Cortex of kidney (tissue), 1 donor: ENCODE data around the gene MYH7.
"Not testable (repeated sequence)": the region's sequence is repeated elsewhere in the genome, so short reads cannot be mapped to it uniquely, and the experiment has no call there.

ENCODE experiments used
- DNase-seq: peaks from one replicate; lab custom pipeline; 2025; lab: John Stamatoyannopoulos, UW

MYH7 gene

GRCh38 chr14:23406725-23407355 is 28.6 kb downstream of the MYH7 start:
- DNase-seq = no peak

GRCh38 chr14:23406244-23406643 is 29.2 kb downstream of the MYH7 start:
- no peak for DNase-seq

- DNase-seq = no peak
Observed at GRCh38 chr14:23405516-23406025, 29.9 kb downstream of the MYH7 start.

GRCh38 chr14:23405096-23405495 is 30.4 kb downstream of the MYH7 start:
- DNase-seq = no peak

GRCh38 chr14:23404331-23404900 is 31.0 kb downstream of the MYH7 start:
- DNase-seq = no peak

GRCh38 chr14:23403908-23404307 is 31.6 kb downstream of the MYH7 start:
- no peak for DNase-seq

- no peak for DNase-seq
Observed at GRCh38 chr14:23403139-23403438, 32.4 kb downstream of the MYH7 start.

- DNase-seq = no peak
Observed at GRCh38 chr14:23402296-23403138, 32.9 kb downstream of the MYH7 start.

GRCh38 chr14:23401291-23401690 is 34.2 kb downstream of the MYH7 start:
- DNase-seq = no peak

- not testable (repeated sequence) for DNase-seq
Observed at GRCh38 chr14:23400496-23401149, 34.8 kb downstream of the MYH7 start.

GRCh38 chr14:23399591-23399990 is 35.9 kb downstream of the MYH7 start:
- no peak for DNase-seq

- no peak for DNase-seq
Observed at GRCh38 chr14:23399136-23399535, 36.3 kb downstream of the MYH7 start.

- no peak for DNase-seq
Observed at GRCh38 chr14:23398348-23398747, 37.1 kb downstream of the MYH7 start.

GRCh38 chr14:23396781-23397407 is 38.6 kb downstream of the MYH7 start:
- DNase-seq = no peak

GRCh38 chr14:23396126-23396525 is 39.3 kb downstream of the MYH7 start:
- no peak for DNase-seq

GRCh38 chr14:23392613-23393012 is 42.8 kb downstream of the MYH7 start:
- no peak for DNase-seq

GRCh38 chr14:23389871-23390270 is 45.6 kb downstream of the MYH7 start:
- DNase-seq = not testable (repeated sequence)

- DNase-seq = no peak
Observed at GRCh38 chr14:23389396-23389795, 46.1 kb downstream of the MYH7 start.

- DNase-seq = no peak
Observed at GRCh38 chr14:23388996-23389395, 46.5 kb downstream of the MYH7 start.

GRCh38 chr14:23387916-23388882 is 47.3 kb downstream of the MYH7 start:
- DNase-seq = no peak

- no peak for DNase-seq
Observed at GRCh38 chr14:23386999-23387398, 48.5 kb downstream of the MYH7 start.
